GM19193 (cell line): ENCODE data around the gene LETM1.

Experiments
- POLR2A ChIP-seq: IDR thresholded peaks from 4 replicates; pipeline ENCODE4 v1.6.1; 2011; ENCODE audit not compliant: insufficient read depth, insufficient read length; ENCODE audit errors: extremely low read depth

LETM1 gene

GRCh38 chr4:1802720-1803522 lies 53.0 kb downstream of the LETM1 start:
- no peak for TF ChIP-seq POLR2A

DNA sequence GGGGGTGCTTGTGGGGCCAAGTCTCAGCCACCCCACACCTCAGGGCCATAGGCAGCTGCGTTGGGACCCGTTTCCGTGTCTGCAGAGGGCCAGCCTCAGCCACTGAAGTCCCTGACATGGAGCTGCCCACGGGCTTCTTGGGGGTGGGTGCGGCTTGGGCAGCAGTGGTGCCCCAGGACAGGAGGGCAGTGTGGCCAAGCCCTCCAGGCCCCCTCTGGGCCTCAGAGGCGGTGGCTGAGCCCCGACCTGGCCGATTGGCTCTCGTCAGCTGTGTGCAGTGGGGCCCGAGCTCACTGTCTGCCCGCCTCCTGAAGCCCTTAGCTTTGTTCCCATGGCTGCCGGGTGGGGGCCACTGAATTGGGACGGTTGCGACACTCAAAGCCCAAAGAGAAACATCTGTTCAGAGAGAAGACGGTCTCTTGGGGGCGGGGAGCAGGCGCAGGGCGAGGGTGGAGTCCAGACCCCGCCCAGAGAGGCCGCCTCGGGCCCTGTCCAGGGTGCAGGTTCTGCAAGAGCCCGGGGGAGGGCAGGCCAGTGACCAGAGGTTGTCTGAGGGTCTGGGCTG lies 53.7 kb downstream of the LETM1 start:
- no peak for TF ChIP-seq POLR2A

DNA sequence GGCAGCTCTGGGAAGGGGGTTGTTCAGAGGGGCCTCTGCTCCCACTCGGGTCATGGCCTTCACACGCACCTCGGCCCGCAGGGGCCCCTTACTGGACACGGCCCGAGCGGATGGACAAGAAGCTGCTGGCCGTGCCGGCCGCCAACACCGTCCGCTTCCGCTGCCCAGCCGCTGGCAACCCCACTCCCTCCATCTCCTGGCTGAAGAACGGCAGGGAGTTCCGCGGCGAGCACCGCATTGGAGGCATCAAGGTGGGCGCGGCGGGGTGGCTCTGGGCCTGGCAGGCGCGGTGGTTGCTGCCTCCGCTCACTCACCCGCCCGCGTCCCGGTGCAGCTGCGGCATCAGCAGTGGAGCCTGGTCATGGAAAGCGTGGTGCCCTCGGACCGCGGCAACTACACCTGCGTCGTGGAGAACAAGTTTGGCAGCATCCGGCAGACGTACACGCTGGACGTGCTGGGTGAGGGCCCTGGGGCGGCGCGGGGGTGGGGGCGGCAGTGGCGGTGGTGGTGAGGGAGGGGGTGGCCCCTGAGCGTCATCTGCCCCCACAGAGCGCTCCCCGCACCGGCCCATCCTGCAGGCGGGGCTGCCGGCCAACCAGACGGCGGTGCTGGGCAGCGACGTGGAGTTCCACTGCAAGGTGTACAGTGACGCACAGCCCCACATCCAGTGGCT lies 54.5 kb downstream of the LETM1 start:
- TF ChIP-seq POLR2A = no peak

GRCh38 chr4:1800805-1801204 lies 55.2 kb downstream of the LETM1 start:
- no peak for TF ChIP-seq POLR2A

GRCh38 chr4:1799387-1800375 lies 56.3 kb downstream of the LETM1 start:
- no peak for TF ChIP-seq POLR2A

- TF ChIP-seq POLR2A = no peak
Measured at GRCh38 chr4:1798580-1799386, 57.2 kb downstream of the LETM1 start.

DNA sequence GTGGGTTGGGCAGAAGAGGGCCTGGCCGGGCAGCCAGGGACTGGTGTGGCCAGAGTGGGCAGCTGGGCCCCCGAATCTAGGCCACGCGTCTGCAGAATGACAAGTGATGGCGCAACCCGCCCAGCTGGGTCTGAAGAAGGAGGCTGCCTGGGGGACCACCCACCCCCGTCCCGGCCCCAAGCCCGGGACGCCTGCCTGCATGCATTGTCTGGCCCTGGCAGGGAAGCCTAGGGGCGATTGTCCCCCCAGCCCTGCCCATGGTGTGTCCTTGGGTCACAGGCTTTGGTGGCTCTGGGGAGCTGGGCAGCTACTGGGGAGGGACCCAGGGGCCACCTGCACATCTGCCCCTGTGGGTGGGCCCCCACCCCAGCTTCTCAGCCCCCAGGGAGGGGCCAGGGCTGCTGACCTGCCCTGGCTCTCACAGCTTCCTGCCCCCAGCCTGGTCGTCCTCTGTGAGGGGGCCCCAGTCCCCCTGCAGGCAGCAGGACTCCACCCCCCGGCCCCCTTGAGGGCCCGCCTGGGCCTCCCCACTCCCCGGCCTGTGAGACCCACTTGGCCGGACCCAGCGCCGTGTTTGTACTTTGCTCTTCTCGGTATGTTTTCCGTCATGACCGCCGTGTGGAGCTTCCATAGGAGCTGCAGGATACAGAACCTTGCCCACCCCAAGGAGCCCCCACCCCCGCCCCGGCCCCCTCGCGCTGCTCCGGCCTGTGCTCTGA lies 57.9 kb downstream of the LETM1 start:
- TF ChIP-seq POLR2A = no peak

- no peak for TF ChIP-seq POLR2A
Measured at GRCh38 chr4:1797298-1797860, 58.6 kb downstream of the LETM1 start.

GRCh38 chr4:1796486-1797204 lies 59.3 kb downstream of the LETM1 start:
- TF ChIP-seq POLR2A = no peak

- TF ChIP-seq POLR2A = no peak
Measured at GRCh38 chr4:1795299-1796195, 60.4 kb downstream of the LETM1 start.

GRCh38 chr4:1794809-1795298 lies 61.1 kb downstream of the LETM1 start:
- TF ChIP-seq POLR2A = no peak
